ENCODE results near the gene TMEM72. TPM values are rescaled to one million over a fixed set of nuclear protein-coding genes. Genes with fewer than 3 reads are reported as not detected.
A peak's percentile ranks its signal among the peaks of the same experiment; 100 is the strongest.

TMEM72 gene
- total and polyA plus RNA-seq, 2 of the 13 experiments (the other 11 are each of a cell fraction or from before 2014, with no cell fraction given): 0.04 TPM; not detected in 1

DNA sequence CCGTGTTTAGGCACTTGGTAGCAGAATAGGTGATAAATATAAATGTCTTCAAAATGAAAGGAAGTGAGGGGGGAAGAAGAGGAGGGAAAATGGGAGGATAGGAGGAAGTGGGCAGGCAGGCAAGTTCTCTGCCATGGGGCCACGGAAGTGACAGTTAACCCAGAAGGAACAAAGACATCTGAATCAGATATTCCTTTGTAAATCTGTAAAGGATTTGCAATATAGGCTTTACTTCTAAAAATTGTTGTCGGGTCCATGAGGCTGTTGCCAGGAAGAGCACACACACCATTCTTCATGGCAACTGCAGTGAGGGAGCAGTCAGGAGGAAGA, 24.8 kb downstream of the TMEM72 start (continued):
- TF ChIP-seq ZNF430 (CRISPR knock-in tag; IDR thresholded peaks at IDR 0.05): peak; percentile 19; the same call in 1 of the 2 replicates
- TF ChIP-seq ZKSCAN5 (CRISPR knock-in tag; IDR thresholded peaks at IDR 0.05): no peak
- no peak for TF ChIP-seq ZNF678 (CRISPR knock-in tag; IDR thresholded peaks at IDR 0.05)
- TF ChIP-seq, protein P1, sequence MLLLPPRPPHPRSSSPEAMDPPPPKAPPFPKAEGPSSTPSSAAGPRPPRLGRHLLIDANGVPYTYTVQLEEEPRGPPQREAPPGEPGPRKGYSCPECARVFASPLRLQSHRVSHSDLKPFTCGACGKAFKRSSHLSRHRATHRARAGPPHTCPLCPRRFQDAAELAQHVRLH (CRISPR knock-in tag; IDR thresholded peaks at IDR 0.05; ENCODE audit: borderline replicate concordance, low read depth): peak; percentile 6; the same call in 1 of the 2 replicates
- TF ChIP-seq, protein P2, sequence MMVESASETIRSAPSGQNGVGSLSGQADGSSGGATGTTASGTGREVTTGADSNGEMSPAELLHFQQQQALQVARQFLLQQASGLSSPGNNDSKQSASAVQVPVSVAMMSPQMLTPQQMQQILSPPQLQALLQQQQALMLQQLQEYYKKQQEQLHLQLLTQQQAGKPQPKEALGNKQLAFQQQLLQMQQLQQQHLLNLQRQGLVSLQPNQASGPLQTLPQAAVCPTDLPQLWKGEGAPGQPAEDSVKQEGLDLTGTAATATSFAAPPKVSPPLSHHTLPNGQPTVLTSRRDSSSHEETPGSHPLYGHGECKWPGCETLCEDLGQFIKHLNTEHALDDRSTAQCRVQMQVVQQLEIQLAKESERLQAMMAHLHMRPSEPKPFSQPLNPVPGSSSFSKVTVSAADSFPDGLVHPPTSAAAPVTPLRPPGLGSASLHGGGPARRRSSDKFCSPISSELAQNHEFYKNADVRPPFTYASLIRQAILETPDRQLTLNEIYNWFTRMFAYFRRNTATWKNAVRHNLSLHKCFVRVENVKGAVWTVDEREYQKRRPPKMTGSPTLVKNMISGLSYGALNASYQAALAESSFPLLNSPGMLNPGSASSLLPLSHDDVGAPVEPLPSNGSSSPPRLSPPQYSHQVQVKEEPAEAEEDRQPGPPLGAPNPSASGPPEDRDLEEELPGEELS (CRISPR knock-in tag; IDR thresholded peaks at IDR 0.05): no peak
- no peak for TF ChIP-seq KLF11 (CRISPR knock-in tag; IDR thresholded peaks at IDR 0.05)
- TF ChIP-seq NFIC (IDR thresholded peaks at IDR 0.05; ENCODE audit: low read length): no peak
- TF ChIP-seq HDAC6 (IDR thresholded peaks at IDR 0.05; ENCODE audit: low read depth, low read length): no peak
- TF ChIP-seq MED8 (CRISPR knock-in tag; IDR thresholded peaks at IDR 0.05; ENCODE audit: insufficient replicate concordance): no peak
- TF ChIP-seq JUNB (CRISPR knock-in tag; IDR thresholded peaks at IDR 0.05; ENCODE audit: borderline replicate concordance): no peak
- TF ChIP-seq, protein P3, sequence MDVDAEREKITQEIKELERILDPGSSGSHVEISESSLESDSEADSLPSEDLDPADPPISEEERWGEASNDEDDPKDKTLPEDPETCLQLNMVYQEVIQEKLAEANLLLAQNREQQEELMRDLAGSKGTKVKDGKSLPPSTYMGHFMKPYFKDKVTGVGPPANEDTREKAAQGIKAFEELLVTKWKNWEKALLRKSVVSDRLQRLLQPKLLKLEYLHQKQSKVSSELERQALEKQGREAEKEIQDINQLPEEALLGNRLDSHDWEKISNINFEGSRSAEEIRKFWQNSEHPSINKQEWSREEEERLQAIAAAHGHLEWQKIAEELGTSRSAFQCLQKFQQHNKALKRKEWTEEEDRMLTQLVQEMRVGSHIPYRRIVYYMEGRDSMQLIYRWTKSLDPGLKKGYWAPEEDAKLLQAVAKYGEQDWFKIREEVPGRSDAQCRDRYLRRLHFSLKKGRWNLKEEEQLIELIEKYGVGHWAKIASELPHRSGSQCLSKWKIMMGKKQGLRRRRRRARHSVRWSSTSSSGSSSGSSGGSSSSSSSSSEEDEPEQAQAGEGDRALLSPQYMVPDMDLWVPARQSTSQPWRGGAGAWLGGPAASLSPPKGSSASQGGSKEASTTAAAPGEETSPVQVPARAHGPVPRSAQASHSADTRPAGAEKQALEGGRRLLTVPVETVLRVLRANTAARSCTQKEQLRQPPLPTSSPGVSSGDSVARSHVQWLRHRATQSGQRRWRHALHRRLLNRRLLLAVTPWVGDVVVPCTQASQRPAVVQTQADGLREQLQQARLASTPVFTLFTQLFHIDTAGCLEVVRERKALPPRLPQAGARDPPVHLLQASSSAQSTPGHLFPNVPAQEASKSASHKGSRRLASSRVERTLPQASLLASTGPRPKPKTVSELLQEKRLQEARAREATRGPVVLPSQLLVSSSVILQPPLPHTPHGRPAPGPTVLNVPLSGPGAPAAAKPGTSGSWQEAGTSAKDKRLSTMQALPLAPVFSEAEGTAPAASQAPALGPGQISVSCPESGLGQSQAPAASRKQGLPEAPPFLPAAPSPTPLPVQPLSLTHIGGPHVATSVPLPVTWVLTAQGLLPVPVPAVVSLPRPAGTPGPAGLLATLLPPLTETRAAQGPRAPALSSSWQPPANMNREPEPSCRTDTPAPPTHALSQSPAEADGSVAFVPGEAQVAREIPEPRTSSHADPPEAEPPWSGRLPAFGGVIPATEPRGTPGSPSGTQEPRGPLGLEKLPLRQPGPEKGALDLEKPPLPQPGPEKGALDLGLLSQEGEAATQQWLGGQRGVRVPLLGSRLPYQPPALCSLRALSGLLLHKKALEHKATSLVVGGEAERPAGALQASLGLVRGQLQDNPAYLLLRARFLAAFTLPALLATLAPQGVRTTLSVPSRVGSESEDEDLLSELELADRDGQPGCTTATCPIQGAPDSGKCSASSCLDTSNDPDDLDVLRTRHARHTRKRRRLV (CRISPR knock-in tag; IDR thresholded peaks at IDR 0.05): no peak
- TF ChIP-seq BRD4 (CRISPR knock-in tag; IDR thresholded peaks at IDR 0.05): no peak
- no peak for TF ChIP-seq TAF1 (CRISPR knock-in tag; IDR thresholded peaks at IDR 0.05)
- TF ChIP-seq ZNF101 (CRISPR knock-in tag; IDR thresholded peaks at IDR 0.05; ENCODE audit: borderline replicate concordance, low read depth): no peak
- no peak for TF ChIP-seq ZSCAN12 (CRISPR knock-in tag; IDR thresholded peaks at IDR 0.05)
- TF ChIP-seq RFXAP (CRISPR knock-in tag; IDR thresholded peaks at IDR 0.05; ENCODE audit: borderline replicate concordance): no peak
- no peak for TF ChIP-seq KMT2A (CRISPR knock-in tag; IDR thresholded peaks at IDR 0.05)
- TF ChIP-seq ZNF784 (CRISPR knock-in tag; IDR thresholded peaks at IDR 0.05; ENCODE audit: borderline replicate concordance): 0 out of 2 replicates have a peak, but pooled peaks have one; percentile 1
- TF ChIP-seq ATF1 (CRISPR knock-in tag; IDR thresholded peaks at IDR 0.05): no peak
- no peak for TF ChIP-seq NR2C2 (CRISPR knock-in tag; IDR thresholded peaks at IDR 0.05; ENCODE audit: borderline replicate concordance)
- TF ChIP-seq CCAR2 (optimal IDR thresholded peaks at IDR 0.05; ENCODE audit: low read depth, low read length): no peak
- TF ChIP-seq MAFF (IDR thresholded peaks at IDR 0.05; ENCODE audit: low read depth, low read length): no peak
- no peak for TF ChIP-seq ZNF431 (CRISPR knock-in tag; IDR thresholded peaks at IDR 0.05; ENCODE audit: borderline replicate concordance, low read depth)
- no peak for TF ChIP-seq FLYWCH1 (CRISPR knock-in tag; IDR thresholded peaks at IDR 0.05)
- TF ChIP-seq HNRNPL (IDR thresholded peaks at IDR 0.05; ENCODE audit: low read depth, low read length): 0 out of 2 replicates have a peak, but pooled peaks have one; percentile 5
